SK-N-SH treated with all-trans-retinoic acid at 6 μM for 48 hours (cell line): Measurements from ENCODE around the gene ERAL1.
"Not testable (repeated sequence)": the region's sequence is repeated elsewhere in the genome, so short reads cannot be mapped to it uniquely, and the experiment has no call there.

ENCODE experiments used
- ATAC-seq: fragments of 200-7000 bp; cut with Tn5 transposase; 3 replicates; pipeline ENCODE4 v1.9.1; 2020; ENCODE audit warnings: mild to moderate bottlenecking, moderate library complexity
- ARNTL ChIP-seq: fragments of 450-650 bp; formaldehyde crosslinking; IDR thresholded peaks from 2 replicates; pipeline ENCODE4 v1.5.0; 2020; ENCODE audit warnings: low read depth, mild to moderate bottlenecking, moderate library complexity, borderline replicate concordance
- BACH2 ChIP-seq: fragments of 250-450 bp; sonication (Bioruptor Pico); IDR thresholded peaks from 2 replicates; pipeline ENCODE4 v1.9.0; 2021; ENCODE audit warnings: mild to moderate bottlenecking, borderline replicate concordance
- CREB5 ChIP-seq: fragments of 250-450 bp; sonication (Bioruptor Pico); IDR thresholded peaks from 2 replicates; pipeline ENCODE4 v1.5.1; 2020; ENCODE audit warnings: low read depth, mild to moderate bottlenecking, moderate library complexity
- CSDC2 ChIP-seq: fragments of 250-450 bp; sonication (Bioruptor Pico); IDR thresholded peaks from 2 replicates; pipeline ENCODE4 v1.5.0; 2020; ENCODE audit warnings: mild to moderate bottlenecking, moderate library complexity
- CSRNP3 ChIP-seq: fragments of 250-450 bp; sonication (Bioruptor Pico); IDR thresholded peaks from 2 replicates; pipeline ENCODE4 v1.5.1; 2021; ENCODE audit warnings: mild to moderate bottlenecking, moderate library complexity
- ESRRG ChIP-seq: fragments of 250-450 bp; sonication (Bioruptor Pico); IDR thresholded peaks from 2 replicates; pipeline ENCODE4 v1.6.1; 2021; ENCODE audit warnings: mild to moderate bottlenecking
- ISL1 ChIP-seq: fragments of 250-450 bp; sonication (Bioruptor Pico); IDR thresholded peaks from 2 replicates; pipeline ENCODE4 v2.1.2; 2022; ENCODE audit warnings: mild to moderate bottlenecking, moderate library complexity
- OSR1 ChIP-seq: fragments of 250-450 bp; sonication (Bioruptor Pico); IDR thresholded peaks from 2 replicates; pipeline ENCODE4 v1.8.0; 2022; ENCODE audit warnings: moderate library complexity, mild to moderate bottlenecking, inconsistent platforms
- PATZ1 ChIP-seq: fragments of 250-450 bp; sonication (Bioruptor Pico); IDR thresholded peaks from 2 replicates; pipeline ENCODE4 v1.8.0; 2020; ENCODE audit warnings: mild to moderate bottlenecking, moderate library complexity, borderline replicate concordance
- POU6F1 ChIP-seq: fragments of 250-450 bp; sonication (Bioruptor Pico); IDR thresholded peaks from 2 replicates; pipeline ENCODE4 v1.8.0; 2021; ENCODE audit warnings: low read depth, mild to moderate bottlenecking, moderate library complexity, borderline replicate concordance
- SNAI2 ChIP-seq: fragments of 250-450 bp; sonication (Bioruptor Pico); IDR thresholded peaks from 2 replicates; pipeline ENCODE4 v1.5.0; 2020; ENCODE audit warnings: mild to moderate bottlenecking, moderate library complexity
- TCF4 ChIP-seq: fragments of 250-450 bp; sonication (Bioruptor Pico); IDR thresholded peaks from 2 replicates; pipeline ENCODE4 v1.8.0; 2021; ENCODE audit warnings: mild to moderate bottlenecking, moderate library complexity, borderline replicate concordance
- TOX ChIP-seq: fragments of 250-450 bp; sonication (Bioruptor Pico); IDR thresholded peaks from 2 replicates; pipeline ENCODE4 v1.8.0; 2021; ENCODE audit warnings: mild to moderate bottlenecking, moderate library complexity, borderline replicate concordance
- ZC3H10 ChIP-seq: fragments of 250-450 bp; sonication (Bioruptor Pico); IDR thresholded peaks from 2 replicates; pipeline ENCODE4 v1.5.1; 2021; ENCODE audit warnings: mild to moderate bottlenecking, moderate library complexity
- ZFP3 ChIP-seq: fragments of 250-450 bp; sonication (Bioruptor Pico); IDR thresholded peaks from 2 replicates; pipeline ENCODE4 v1.5.0; 2020; ENCODE audit warnings: mild to moderate bottlenecking, moderate library complexity
- ZFP30 ChIP-seq: fragments of 450-650 bp; formaldehyde crosslinking; IDR thresholded peaks from 2 replicates; pipeline ENCODE4 v1.5.0; 2022; ENCODE audit warnings: mild to moderate bottlenecking, moderate library complexity
- ZNF565 ChIP-seq: fragments of 450-650 bp; formaldehyde crosslinking; conservative IDR thresholded peaks from 2 replicates; pipeline ENCODE4 v1.5.0; 2020; ENCODE audit warnings: low read depth, mild to moderate bottlenecking, moderate library complexity
- ZNF8 ChIP-seq: fragments of 450-650 bp; formaldehyde crosslinking; IDR thresholded peaks from 2 replicates; pipeline ENCODE4 v1.5.0; 2020; ENCODE audit warnings: mild to moderate bottlenecking, moderate library complexity
- TF ChIP-seq, protein P1 (sequence below): fragments of 250-450 bp; sonication (Bioruptor Pico); IDR thresholded peaks from 2 replicates; pipeline ENCODE4 v1.5.0; 2020; ENCODE audit warnings: mild to moderate bottlenecking, moderate library complexity

The ERAL1 gene

GRCh38 chr17:28834420-28834819, 20.4 kb upstream of the ERAL1 start:
- ATAC-seq: no peak
- no peak for TF ChIP-seq ZFP30
- no peak for TF ChIP-seq ZNF565 (CRISPR knock-in tag)
- TF ChIP-seq CSDC2 (CRISPR knock-in tag): no peak
- TF ChIP-seq, protein P1, sequence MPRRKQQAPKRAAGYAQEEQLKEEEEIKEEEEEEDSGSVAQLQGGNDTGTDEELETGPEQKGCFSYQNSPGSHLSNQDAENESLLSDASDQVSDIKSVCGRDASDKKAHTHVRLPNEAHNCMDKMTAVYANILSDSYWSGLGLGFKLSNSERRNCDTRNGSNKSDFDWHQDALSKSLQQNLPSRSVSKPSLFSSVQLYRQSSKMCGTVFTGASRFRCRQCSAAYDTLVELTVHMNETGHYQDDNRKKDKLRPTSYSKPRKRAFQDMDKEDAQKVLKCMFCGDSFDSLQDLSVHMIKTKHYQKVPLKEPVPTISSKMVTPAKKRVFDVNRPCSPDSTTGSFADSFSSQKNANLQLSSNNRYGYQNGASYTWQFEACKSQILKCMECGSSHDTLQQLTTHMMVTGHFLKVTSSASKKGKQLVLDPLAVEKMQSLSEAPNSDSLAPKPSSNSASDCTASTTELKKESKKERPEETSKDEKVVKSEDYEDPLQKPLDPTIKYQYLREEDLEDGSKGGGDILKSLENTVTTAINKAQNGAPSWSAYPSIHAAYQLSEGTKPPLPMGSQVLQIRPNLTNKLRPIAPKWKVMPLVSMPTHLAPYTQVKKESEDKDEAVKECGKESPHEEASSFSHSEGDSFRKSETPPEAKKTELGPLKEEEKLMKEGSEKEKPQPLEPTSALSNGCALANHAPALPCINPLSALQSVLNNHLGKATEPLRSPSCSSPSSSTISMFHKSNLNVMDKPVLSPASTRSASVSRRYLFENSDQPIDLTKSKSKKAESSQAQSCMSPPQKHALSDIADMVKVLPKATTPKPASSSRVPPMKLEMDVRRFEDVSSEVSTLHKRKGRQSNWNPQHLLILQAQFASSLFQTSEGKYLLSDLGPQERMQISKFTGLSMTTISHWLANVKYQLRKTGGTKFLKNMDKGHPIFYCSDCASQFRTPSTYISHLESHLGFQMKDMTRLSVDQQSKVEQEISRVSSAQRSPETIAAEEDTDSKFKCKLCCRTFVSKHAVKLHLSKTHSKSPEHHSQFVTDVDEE: no peak
- TF ChIP-seq SNAI2 (CRISPR knock-in tag): no peak
- TF ChIP-seq ZFP3 (CRISPR knock-in tag): no peak
- no peak for TF ChIP-seq OSR1 (CRISPR knock-in tag)
- no peak for TF ChIP-seq ZC3H10 (CRISPR knock-in tag)
- no peak for TF ChIP-seq BACH2 (CRISPR knock-in tag)
- TF ChIP-seq PATZ1 (CRISPR knock-in tag): no peak
- TF ChIP-seq ARNTL (CRISPR knock-in tag): no peak
- no peak for TF ChIP-seq TCF4

DNA sequence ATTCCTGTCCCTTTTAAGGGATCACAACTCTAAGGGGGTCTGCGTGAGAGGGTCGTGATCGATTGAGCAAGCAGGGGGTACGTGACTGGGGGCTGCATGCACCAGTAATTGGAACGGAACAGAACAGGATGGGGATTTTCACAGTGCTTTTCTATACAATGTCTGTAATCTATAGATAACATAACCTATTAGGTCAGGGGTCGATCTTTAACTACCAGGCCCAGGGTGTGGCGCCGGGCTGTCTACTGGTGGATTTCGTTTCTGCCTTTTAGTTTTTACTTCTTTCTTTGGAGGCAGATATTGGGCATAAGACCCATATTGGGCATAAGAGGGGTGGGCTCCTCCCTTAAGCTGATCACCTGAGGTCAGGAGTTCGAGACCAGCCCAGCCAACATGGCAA, 18.3 kb upstream of the ERAL1 start:
- not testable (repeated sequence) for ATAC-seq

GRCh38 chr17:28839221-28839620, 15.6 kb upstream of the ERAL1 start:
- no peak for ATAC-seq
- TF ChIP-seq POU6F1 (no peak), ESRRG (no peak), ISL1 (CRISPR knock-in tag) (no peak), ZNF565 (CRISPR knock-in tag) (no peak), SNAI2 (CRISPR knock-in tag) (no peak), CSRNP3 (CRISPR knock-in tag) (no peak), ZC3H10 (CRISPR knock-in tag) (no peak), BACH2 (CRISPR knock-in tag) (no peak), CSDC2 (CRISPR knock-in tag) (no peak), ZFP3 (CRISPR knock-in tag) (no peak), ZNF8 (CRISPR knock-in tag) (no peak), TOX (no peak), PATZ1 (CRISPR knock-in tag) (no peak), CREB5 (no peak)
- TF ChIP-seq, protein P1: no peak
